ENCODE results near the gene GMEB1. TPM values are rescaled to one million over a fixed set of nuclear protein-coding genes. Genes with fewer than 3 reads are reported as not detected.

Gene GMEB1
- polyA plus RNA-seq, 1 experiment = 6.6 TPM

DNA sequence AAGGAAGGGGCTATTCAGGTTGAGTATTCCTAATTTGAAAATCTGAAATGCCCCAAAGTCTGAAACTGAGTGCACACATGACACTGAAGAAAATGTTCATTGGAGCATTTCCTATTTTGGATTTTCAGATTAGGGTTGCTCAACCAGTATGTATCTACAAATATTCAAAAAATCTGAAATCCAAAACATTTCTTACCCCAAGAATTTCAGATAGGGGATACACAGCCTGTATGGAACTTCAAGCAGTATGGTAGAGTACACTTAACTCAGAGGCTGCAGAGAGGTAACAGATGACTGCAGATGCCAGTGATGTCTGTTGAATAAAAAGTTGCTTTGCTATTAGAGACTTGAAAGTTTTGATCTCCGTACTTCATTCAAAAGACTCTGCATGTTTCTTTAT is 87.1 kb downstream of the GMEB1 start:
- no peak for DNase-seq (ENCODE audit: low read depth)
- TF ChIP-seq, protein P1, sequence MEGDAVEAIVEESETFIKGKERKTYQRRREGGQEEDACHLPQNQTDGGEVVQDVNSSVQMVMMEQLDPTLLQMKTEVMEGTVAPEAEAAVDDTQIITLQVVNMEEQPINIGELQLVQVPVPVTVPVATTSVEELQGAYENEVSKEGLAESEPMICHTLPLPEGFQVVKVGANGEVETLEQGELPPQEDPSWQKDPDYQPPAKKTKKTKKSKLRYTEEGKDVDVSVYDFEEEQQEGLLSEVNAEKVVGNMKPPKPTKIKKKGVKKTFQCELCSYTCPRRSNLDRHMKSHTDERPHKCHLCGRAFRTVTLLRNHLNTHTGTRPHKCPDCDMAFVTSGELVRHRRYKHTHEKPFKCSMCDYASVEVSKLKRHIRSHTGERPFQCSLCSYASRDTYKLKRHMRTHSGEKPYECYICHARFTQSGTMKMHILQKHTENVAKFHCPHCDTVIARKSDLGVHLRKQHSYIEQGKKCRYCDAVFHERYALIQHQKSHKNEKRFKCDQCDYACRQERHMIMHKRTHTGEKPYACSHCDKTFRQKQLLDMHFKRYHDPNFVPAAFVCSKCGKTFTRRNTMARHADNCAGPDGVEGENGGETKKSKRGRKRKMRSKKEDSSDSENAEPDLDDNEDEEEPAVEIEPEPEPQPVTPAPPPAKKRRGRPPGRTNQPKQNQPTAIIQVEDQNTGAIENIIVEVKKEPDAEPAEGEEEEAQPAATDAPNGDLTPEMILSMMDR (IDR thresholded peaks at IDR 0.05; ENCODE audit: insufficient read depth, low read depth, low read length) = no peak
- CTCF ChIA-PET = interaction anchor here (0.9 to 3.2 kb wide), 4 partner anchors 9 to 122 kb away, joined by 3 to 11 read pairs (median 3); partner anchors contain the start of gene YTHDF2
- Histone ChIP-seq H3K27me3 (ENCODE audit: control insufficient read depth, insufficient read depth, low read length) (no peaks in the 10 kb centered on the region), H3K4me3 (ENCODE audit: low read depth, low read length) (no peak overlapping the region), H3K36me3 (ENCODE audit: control insufficient read depth, insufficient read depth, low read length) (peaks cover 1% of the 10 kb centered on the region; the same call in 1 of the 2 replicates)
- POLR2A ChIA-PET = interaction anchor here (0.7 kb wide), 1 partner anchor 19 kb away, joined by 8 read pairs; the partner anchor contains the start of gene YTHDF2

DNA sequence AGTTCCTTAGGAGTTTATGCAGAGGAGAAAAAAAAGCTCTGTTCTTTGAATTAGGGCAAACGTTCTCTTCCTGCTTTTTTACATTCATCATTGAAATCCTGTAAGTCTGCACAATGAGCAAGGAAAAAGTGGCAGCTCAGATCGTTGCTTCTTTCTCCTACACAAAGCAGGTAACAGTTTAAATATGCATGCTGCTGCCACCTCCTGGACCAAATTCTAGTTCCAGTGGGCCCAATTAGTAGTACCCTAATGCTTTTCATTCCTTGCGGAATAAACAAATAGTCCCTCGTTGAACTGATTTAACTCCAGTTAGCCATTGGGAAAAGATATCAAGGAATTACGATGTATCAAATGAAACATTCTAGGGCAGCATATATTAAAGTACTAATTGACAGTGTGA is 88.3 kb downstream of the GMEB1 start:
- Histone ChIP-seq H3K4me3 (ENCODE audit: low read depth, low read length) (no peak overlapping the region), H3K27me3 (ENCODE audit: control insufficient read depth, insufficient read depth, low read length) (no peaks in the 10 kb centered on the region), H3K36me3 (ENCODE audit: control insufficient read depth, insufficient read depth, low read length) (peaks cover 1% of the 10 kb centered on the region; the same call in 1 of the 2 replicates)
- TF ChIP-seq, protein P1 (IDR thresholded peaks at IDR 0.05; ENCODE audit: insufficient read depth, low read depth, low read length) = peak; percentile 19; the same call in 1 of the 2 replicates
- POLR2A ChIA-PET = no interaction called here
- DNase-seq (ENCODE audit: low read depth) = no peak
- CTCF ChIA-PET = interaction anchor here (1.0 to 3.2 kb wide), 2 partner anchors 8 to 21 kb away, joined by 3 to 11 read pairs; partner anchors contain the start of gene YTHDF2

DNA sequence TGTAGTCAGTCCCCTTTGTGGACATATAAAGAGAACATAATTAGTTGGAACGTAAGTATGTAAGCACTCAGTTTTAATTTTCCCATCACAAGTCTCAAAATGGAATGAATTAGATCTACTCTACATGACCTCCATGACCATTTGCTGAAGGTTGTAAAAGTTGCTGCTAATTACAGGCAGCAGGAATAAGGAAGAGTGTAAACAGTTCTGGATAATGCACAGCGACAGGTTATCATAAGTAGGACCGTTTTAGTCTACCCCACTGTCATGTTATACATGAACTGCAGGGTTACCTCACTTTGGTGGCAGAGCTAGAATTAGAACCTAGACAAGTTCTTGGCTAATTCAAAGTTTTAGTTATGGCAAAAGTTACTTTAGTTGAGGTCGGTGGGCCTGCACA is 89.8 kb downstream of the GMEB1 start:
- POLR2A ChIA-PET = no interaction called here
- no peaks in the 10 kb centered on the region; the same call in 1 of the 2 replicates for H3K36me3 ChIP-seq (ENCODE audit: control insufficient read depth, insufficient read depth, low read length)
- no peak overlapping the region for H3K4me3 ChIP-seq (ENCODE audit: low read depth, low read length)
- no peaks in the 10 kb centered on the region for H3K27me3 ChIP-seq (ENCODE audit: control insufficient read depth, insufficient read depth, low read length)
- DNase-seq (ENCODE audit: low read depth) = no peak
- TF ChIP-seq, protein P1 (IDR thresholded peaks at IDR 0.05; ENCODE audit: insufficient read depth, low read depth, low read length) = no peak
- CTCF ChIA-PET = interaction anchor here (1.1 to 1.5 kb wide), 3 partner anchors 15 to 510 kb away, joined by 3 to 4 read pairs (median 3); no protein-coding TSS in a partner anchor

DNA sequence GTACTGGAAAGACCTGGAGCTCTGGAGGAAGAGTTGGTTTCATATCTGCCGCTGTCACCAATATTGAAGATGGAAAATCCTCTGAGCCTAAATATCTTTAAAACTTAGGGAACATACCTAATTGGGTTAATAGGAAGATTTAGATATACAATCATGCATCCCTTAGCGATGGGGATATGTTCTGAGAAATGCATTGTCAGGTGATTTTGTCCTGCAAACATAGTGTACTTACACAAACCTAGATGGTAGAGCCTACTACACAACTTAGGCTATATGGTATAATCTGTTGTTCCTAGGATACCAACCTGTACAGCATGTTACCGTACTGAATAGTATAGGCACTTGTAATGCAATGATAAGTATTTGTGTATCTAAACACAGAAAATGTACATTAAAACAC is 90.7 kb downstream of the GMEB1 start:
- H3K4me3 ChIP-seq (ENCODE audit: low read depth, low read length) = no peak overlapping the region
- no peaks in the 10 kb centered on the region; the same call in 1 of the 2 replicates for H3K36me3 ChIP-seq (ENCODE audit: control insufficient read depth, insufficient read depth, low read length)
- H3K27me3 ChIP-seq (ENCODE audit: control insufficient read depth, insufficient read depth, low read length) = no peaks in the 10 kb centered on the region
- TF ChIP-seq, protein P1 (IDR thresholded peaks at IDR 0.05; ENCODE audit: insufficient read depth, low read depth, low read length) = no peak
- ChIA-PET POLR2A (no interaction called here), CTCF (interaction anchor here (1.1 to 1.5 kb wide), 3 partner anchors 14 to 511 kb away, joined by 3 to 4 read pairs (median 3); no protein-coding TSS in a partner anchor)
- DNase-seq (ENCODE audit: low read depth) = no peak

DNA sequence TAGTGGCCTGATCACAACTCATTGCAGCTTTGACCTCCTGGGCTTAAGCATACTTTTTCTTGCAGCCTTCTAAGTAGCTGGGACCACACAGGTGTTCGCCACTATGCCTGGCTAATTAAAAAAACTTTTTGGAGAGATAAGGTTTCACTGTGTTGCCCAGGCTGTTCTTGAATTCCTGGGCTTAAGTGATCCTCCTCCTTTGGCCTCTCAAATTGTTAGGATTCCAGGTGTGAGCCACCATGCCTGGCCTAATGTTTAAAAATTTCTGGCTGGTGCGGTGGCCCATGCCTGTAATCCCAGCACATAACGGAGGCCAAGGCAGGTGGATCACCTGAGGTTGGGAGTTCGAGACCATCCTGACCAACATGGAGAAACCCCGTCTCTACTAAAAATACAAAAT is 92.6 kb downstream of the GMEB1 start:
- ChIA-PET POLR2A (interaction anchor here (0.6 kb wide), 1 partner anchor 442 kb away, joined by 3 read pairs; no protein-coding TSS in a partner anchor), CTCF (no interaction called here)
- Histone ChIP-seq H3K36me3 (ENCODE audit: control insufficient read depth, insufficient read depth, low read length) (peaks cover 3% of the 10 kb centered on the region), H3K27me3 (ENCODE audit: control insufficient read depth, insufficient read depth, low read length) (no peaks in the 10 kb centered on the region), H3K4me3 (ENCODE audit: low read depth, low read length) (no peak overlapping the region)
- TF ChIP-seq, protein P1 (IDR thresholded peaks at IDR 0.05; ENCODE audit: insufficient read depth, low read depth, low read length) = no peak
- DNase-seq (ENCODE audit: low read depth) = no peak

Data from BJ (cell line).